ENCODE results near the gene ARFRP1. TPM values are rescaled to one million over a fixed set of nuclear protein-coding genes. Genes with fewer than 3 reads are reported as not detected.
"Not testable (repeated sequence)": the region's sequence is repeated elsewhere in the genome, so short reads cannot be mapped to it uniquely, and the experiment has no call there.

The ARFRP1 gene
- total and polyA plus RNA-seq, 8 donors = 13.9 to 47.7 (median 22.8) TPM

DNA sequence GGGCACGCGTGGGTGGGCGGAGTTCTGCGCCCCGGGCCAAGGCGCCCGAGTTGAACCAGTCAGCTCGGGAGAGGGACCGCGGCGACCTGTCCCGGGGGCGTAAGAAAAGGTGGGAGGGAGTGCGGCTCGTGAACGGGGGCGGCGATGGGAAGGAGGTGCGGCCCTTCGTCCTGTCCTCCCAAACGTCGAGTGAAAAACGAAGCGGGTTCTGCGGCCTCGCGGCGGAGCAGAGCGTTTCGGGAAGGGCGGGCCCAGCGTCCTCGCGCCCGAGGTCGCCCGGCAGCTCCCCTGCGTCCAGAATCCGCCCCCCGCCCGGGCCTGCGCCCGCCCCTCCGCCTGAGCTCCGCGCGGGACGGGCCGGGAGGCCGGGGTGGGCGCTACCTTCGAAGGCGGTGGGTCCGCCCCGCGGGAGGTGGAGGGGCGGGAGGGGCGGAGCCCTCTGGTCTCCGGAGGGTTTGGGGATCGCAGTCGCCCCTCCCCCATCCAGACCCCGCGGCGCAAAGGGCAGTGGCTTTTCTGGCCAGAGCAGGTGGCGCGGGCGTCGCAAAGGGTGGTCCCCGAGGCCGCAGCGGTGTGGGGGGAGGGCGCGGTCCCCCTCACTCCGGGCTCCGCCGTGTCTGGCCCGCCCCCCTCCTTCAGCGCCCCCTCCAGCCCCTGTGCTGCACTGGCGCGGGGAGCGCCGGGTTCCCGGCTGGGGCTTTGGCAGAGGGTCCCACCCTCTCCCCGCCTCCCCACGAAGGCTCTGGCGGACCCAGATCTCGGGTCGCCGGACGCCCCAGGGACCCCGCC is 55.4 kb downstream of the ARFRP1 start:
- Histone ChIP-seq H3K4me1 (peaks cover 0 to 7% (median 0%) of the 10 kb centered on the region in 3 donors), H3K4me3 (peak overlapping the region; percentile 44 to 67 (median 52)), H3K27ac (peak overlapping the region in 1 of 4 donors; percentile 10), H3K27me3 (no peaks in the 10 kb centered on the region), H3K36me3 (no peaks in the 10 kb centered on the region), H3K9me3 (no peaks in the 10 kb centered on the region)
- no peak for FAIRE-seq
- peak in 3 of 6 donors; percentile 40 to 69 (median 65) for DNase-seq
- intact Hi-C loops (cut with DNase I) = no loop called here
- TF ChIP-seq, protein P1, sequence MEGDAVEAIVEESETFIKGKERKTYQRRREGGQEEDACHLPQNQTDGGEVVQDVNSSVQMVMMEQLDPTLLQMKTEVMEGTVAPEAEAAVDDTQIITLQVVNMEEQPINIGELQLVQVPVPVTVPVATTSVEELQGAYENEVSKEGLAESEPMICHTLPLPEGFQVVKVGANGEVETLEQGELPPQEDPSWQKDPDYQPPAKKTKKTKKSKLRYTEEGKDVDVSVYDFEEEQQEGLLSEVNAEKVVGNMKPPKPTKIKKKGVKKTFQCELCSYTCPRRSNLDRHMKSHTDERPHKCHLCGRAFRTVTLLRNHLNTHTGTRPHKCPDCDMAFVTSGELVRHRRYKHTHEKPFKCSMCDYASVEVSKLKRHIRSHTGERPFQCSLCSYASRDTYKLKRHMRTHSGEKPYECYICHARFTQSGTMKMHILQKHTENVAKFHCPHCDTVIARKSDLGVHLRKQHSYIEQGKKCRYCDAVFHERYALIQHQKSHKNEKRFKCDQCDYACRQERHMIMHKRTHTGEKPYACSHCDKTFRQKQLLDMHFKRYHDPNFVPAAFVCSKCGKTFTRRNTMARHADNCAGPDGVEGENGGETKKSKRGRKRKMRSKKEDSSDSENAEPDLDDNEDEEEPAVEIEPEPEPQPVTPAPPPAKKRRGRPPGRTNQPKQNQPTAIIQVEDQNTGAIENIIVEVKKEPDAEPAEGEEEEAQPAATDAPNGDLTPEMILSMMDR (IDR thresholded peaks at IDR 0.05) = no peak
- peak; percentile 4 to 19 (median 7) for ATAC-seq
- WGBS, 2 donors = 1 to 2% methylated on average over 40 to 90 of the region's 91 CpGs

DNA sequence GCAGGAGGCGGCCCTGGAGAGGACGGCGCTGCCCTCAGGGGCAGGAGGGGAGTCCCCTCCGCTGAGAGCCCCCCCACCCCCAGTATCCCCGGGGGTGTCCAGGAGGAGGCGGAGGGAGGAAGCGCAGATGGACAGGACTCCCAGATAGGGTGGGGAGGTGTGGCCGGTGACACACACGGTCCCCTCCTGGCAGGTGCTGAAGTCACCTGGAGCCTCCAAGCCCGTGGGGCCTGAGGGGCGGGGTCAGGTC is 55.9 kb downstream of the ARFRP1 start:
- peak overlapping the region in 3 of 4 donors; percentile 48 to 67 (median 55) for H3K4me3 ChIP-seq
- H3K36me3 ChIP-seq = no peaks in the 10 kb centered on the region
- no peaks in the 10 kb centered on the region for H3K9me3 ChIP-seq
- peak overlapping the region in 1 of 4 donors; percentile 10 for H3K27ac ChIP-seq
- FAIRE-seq (no peak), ATAC-seq (peak; percentile 17 to 45 (median 31)), DNase-seq (peak in 3 of 6 donors; percentile 25 to 58 (median 52))
- H3K4me1 ChIP-seq = peaks cover 0 to 6% (median 0%) of the 10 kb centered on the region in 3 donors
- H3K27me3 ChIP-seq = no peaks in the 10 kb centered on the region
- TF ChIP-seq, protein P1 (IDR thresholded peaks at IDR 0.05) = no peak
- intact Hi-C loops (cut with DNase I) = no loop called here
- WGBS, 2 donors = 12 to 18% methylated on average over 9 to 11 of the region's 11 CpGs

DNA sequence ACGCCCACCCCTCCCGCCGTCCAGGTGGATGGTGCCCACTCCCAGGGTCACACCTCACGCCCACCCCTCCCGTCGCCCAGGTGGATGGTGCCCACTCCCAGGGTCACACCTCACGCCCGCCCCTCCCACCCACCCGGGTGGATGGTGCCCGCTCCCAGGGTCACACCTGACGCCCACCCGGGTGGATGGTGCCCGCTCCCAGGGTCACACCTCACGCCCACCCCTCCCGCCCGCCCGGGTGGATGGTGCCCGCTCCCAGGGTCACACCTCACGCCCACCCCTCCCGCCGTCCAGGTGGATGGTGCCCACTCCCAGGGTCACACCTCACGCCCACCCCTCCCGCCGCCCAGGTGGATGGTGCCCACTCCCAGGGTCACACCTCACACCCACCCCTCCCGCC is 57.3 kb downstream of the ARFRP1 start:
- H3K27me3 ChIP-seq; intact Hi-C loops (cut with DNase I); H3K4me1 ChIP-seq; H3K36me3 ChIP-seq; DNase-seq; FAIRE-seq; H3K4me3 ChIP-seq; ATAC-seq; H3K9me3 ChIP-seq; H3K27ac ChIP-seq: not testable (repeated sequence)
- WGBS, 2 donors = 82 to 95% methylated on average over 13 to 25 of the region's 25 CpGs

DNA sequence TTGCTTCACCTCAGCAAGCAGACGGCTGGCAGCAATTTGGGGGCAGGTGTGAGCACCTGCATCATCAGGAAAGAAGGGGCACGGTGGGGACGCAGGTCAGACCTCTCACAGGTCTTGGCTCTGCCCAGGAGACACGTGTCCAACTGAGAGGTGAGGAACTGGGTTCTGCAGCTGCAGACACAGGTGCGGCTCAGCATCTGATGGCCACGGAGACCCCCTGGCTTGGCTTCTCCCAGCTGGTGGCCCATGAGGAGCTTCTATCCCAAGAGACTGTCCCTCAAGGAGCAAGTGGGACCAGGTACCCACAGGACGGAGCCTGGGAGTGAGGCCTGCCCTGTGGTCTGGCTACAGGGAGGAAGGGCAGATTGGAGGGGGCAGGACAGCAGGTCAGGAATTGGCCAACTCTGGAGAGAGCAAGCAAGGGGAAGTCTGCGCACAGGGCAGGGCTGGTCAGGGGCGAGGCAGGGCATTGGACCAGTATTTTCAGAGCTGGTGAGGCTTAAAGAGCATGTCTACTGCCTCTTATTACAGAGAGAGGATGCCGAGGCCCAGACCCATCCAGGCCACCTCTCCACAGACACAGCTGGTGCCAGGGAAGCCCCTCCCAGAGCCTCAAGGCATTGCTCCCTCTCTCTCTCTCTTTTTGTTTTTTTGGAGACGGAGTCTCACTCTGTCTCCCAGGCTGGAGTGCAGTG is 58.7 kb downstream of the ARFRP1 start:
- DNase-seq (no peak), ATAC-seq (no peak), FAIRE-seq (no peak)
- Histone ChIP-seq H3K27me3 (no peaks in the 10 kb centered on the region), H3K9me3 (no peaks in the 10 kb centered on the region), H3K4me3 (no peak overlapping the region), H3K27ac (no peak overlapping the region), H3K36me3 (no peaks in the 10 kb centered on the region), H3K4me1 (peaks cover 0 to 6% (median 0%) of the 10 kb centered on the region in 3 donors)
- TF ChIP-seq, protein P1 (IDR thresholded peaks at IDR 0.05) = no peak
- intact Hi-C loops (cut with DNase I) = no loop called here
- WGBS, 2 donors = 84 to 87% methylated on average over 11 of the region's 11 CpGs

Other genes starting within 250 kb of the ARFRP1 start
- 1 to 10 TPM in 4 of 6 donors, under 1 TPM in 2; 0.54 to 2.1 (median 1.4) TPM for gene KCNQ2, start 235.3 kb downstream of the ARFRP1 start, total RNA-seq
- gene KCNQ2, start 235.3 kb downstream of the ARFRP1 start, polyA plus RNA-seq = 10 to 100 TPM in 1 of 2 donors, 1 to 10 TPM in 1; 5.8 to 12.5 TPM
- 10 to 100 TPM in 4 of 6 donors, 1 to 10 TPM in 2; 5.0 to 22.9 (median 15.4) TPM for gene EEF1A2, start 208.9 kb downstream of the ARFRP1 start, total RNA-seq
- gene EEF1A2, start 208.9 kb downstream of the ARFRP1 start, polyA plus RNA-seq = 10 to 100 TPM; 28.2 to 86.9 TPM
- 100 to 1,000 TPM in 4 of 6 donors, 10 to 100 TPM in 2; 77.7 to 194 (median 134) TPM for gene PPDPF, start 187.2 kb downstream of the ARFRP1 start, total RNA-seq
- gene PPDPF, start 187.2 kb downstream of the ARFRP1 start, polyA plus RNA-seq = 100 to 1,000 TPM; 205 to 224 TPM
- gene PTK6, start 170.6 kb downstream of the ARFRP1 start, total RNA-seq = 1 to 10 TPM in 3 of 6 donors, under 1 TPM in 3; 0.61 to 4.5 (median 1.2) TPM
- gene PTK6, start 170.6 kb downstream of the ARFRP1 start, polyA plus RNA-seq = 1 to 10 TPM in 1 of 2 donors, under 1 TPM in 1; 0.91 to 2.6 TPM
- not detected for gene SRMS, start 160.2 kb downstream of the ARFRP1 start, total RNA-seq
- not detected for gene SRMS, start 160.2 kb downstream of the ARFRP1 start, polyA plus RNA-seq
- under 1 TPM in 4 of 6 donors, not detected in 2; 0.06 to 0.25 (median 0.09) TPM for gene FNDC11, start 153.8 kb downstream of the ARFRP1 start, total RNA-seq
- under 1 TPM; 0.27 to 0.35 TPM for gene FNDC11, start 153.8 kb downstream of the ARFRP1 start, polyA plus RNA-seq
- gene HELZ2, start 133.7 kb downstream of the ARFRP1 start, total RNA-seq = 10 to 100 TPM; 10.1 to 23.4 (median 13.0) TPM
- gene HELZ2, start 133.7 kb downstream of the ARFRP1 start, polyA plus RNA-seq = 10 to 100 TPM in 1 of 2 donors, 1 to 10 TPM in 1; 6.5 to 14.8 TPM
- 1 to 10 TPM; 4.1 to 8.2 (median 5.2) TPM for gene GMEB2, start 80.9 kb downstream of the ARFRP1 start, total RNA-seq
- 10 to 100 TPM in 1 of 2 donors, 1 to 10 TPM in 1; 8.8 to 10.4 TPM for gene GMEB2, start 80.9 kb downstream of the ARFRP1 start, polyA plus RNA-seq
- gene STMN3, start 54.6 kb downstream of the ARFRP1 start, total RNA-seq = 10 to 100 TPM in 2 of 6 donors, 1 to 10 TPM in 4; 4.4 to 13.1 (median 7.9) TPM
- gene STMN3, start 54.6 kb downstream of the ARFRP1 start, polyA plus RNA-seq = 10 to 100 TPM; 17.4 to 37.8 TPM
- 10 to 100 TPM; 10.5 to 19.2 (median 13.9) TPM for gene RTEL1, start 49.7 kb downstream of the ARFRP1 start, total RNA-seq
- 10 to 100 TPM; 28.4 to 36.6 TPM for gene RTEL1, start 49.7 kb downstream of the ARFRP1 start, polyA plus RNA-seq
- gene TNFRSF6B, start 11.3 kb downstream of the ARFRP1 start, total RNA-seq = 1 to 10 TPM in 4 of 6 donors, under 1 TPM in 2; 0.31 to 2.7 (median 1.7) TPM
- gene TNFRSF6B, start 11.3 kb downstream of the ARFRP1 start, polyA plus RNA-seq = 10 to 100 TPM; 14.0 to 31.0 TPM
- 10 to 100 TPM in 4 of 6 donors, 1 to 10 TPM in 2; 9.3 to 15.8 (median 11.1) TPM for gene ZGPAT, start 63 bp upstream of the ARFRP1 start, total RNA-seq
- gene ZGPAT, start 63 bp upstream of the ARFRP1 start, polyA plus RNA-seq = 10 to 100 TPM; 42.6 to 61.6 TPM
- 1 to 10 TPM; 2.6 to 6.0 (median 3.1) TPM for gene LIME1, start 28.7 kb upstream of the ARFRP1 start, total RNA-seq
- 10 to 100 TPM; 44.6 to 46.6 TPM for gene LIME1, start 28.7 kb upstream of the ARFRP1 start, polyA plus RNA-seq
- 10 to 100 TPM; 25.8 to 44.2 (median 30.6) TPM for gene SLC2A4RG, start 31.8 kb upstream of the ARFRP1 start, total RNA-seq
- 10 to 100 TPM; 63.2 to 67.1 TPM for gene SLC2A4RG, start 31.8 kb upstream of the ARFRP1 start, polyA plus RNA-seq
- 1 to 10 TPM; 2.2 to 7.4 (median 3.0) TPM for gene ZBTB46, start 123.3 kb upstream of the ARFRP1 start, total RNA-seq
- gene ZBTB46, start 123.3 kb upstream of the ARFRP1 start, polyA plus RNA-seq = 1 to 10 TPM; 2.8 to 3.6 TPM
- not detected for gene ABHD16B, start 153.5 kb upstream of the ARFRP1 start, total RNA-seq
- under 1 TPM; 0.12 to 0.53 TPM for gene ABHD16B, start 153.5 kb upstream of the ARFRP1 start, polyA plus RNA-seq
- gene TPD52L2, start 157.3 kb upstream of the ARFRP1 start, total RNA-seq = 10 to 100 TPM; 16.3 to 35.0 (median 22.3) TPM
- gene TPD52L2, start 157.3 kb upstream of the ARFRP1 start, polyA plus RNA-seq = 10 to 100 TPM; 33.8 to 47.3 TPM
- 10 to 100 TPM; 25.0 to 31.5 (median 29.2) TPM for gene DNAJC5, start 187.2 kb upstream of the ARFRP1 start, total RNA-seq
- 10 to 100 TPM; 20.1 to 23.3 TPM for gene DNAJC5, start 187.2 kb upstream of the ARFRP1 start, polyA plus RNA-seq
- 10 to 100 TPM; 13.9 to 23.1 (median 17.2) TPM for gene UCKL1, start 248.4 kb upstream of the ARFRP1 start, total RNA-seq
- 10 to 100 TPM; 67.8 to 84.7 TPM for gene UCKL1, start 248.4 kb upstream of the ARFRP1 start, polyA plus RNA-seq

All from pancreas (tissue), 10 donors.